Smooth muscle cell (in vitro differentiated cells): ENCODE results near the gene LYPLA2. TPM values are rescaled to one million over a fixed set of nuclear protein-coding genes. Genes with fewer than 3 reads are reported as not detected.
"Not testable (repeated sequence)": the region's sequence is repeated elsewhere in the genome, so short reads cannot be mapped to it uniquely, and the experiment has no call there.

Source experiments
- DNase-seq: peaks from one replicate; lab custom pipeline; 2025; ENCODE audit not compliant: unreplicated experiment; lab: John Stamatoyannopoulos, UW
- H2AFZ ChIP-seq: fragments of 200-600 bp; sonication (generic); 2 replicates; pipeline ENCODE4 v1.6.0; 2016; ENCODE audit warnings: antibody characterized with exemption, low read depth, mild to moderate bottlenecking
- H3F3A ChIP-seq: fragments of 200-600 bp; sonication (generic); 2 replicates; pipeline ENCODE4 v1.6.0; 2017; ENCODE audit warnings: antibody characterized with exemption, low read depth
- H3K27ac ChIP-seq: fragments of 200-600 bp; sonication (generic); 2 replicates; pipeline ENCODE4 v1.5.1; 2016; ENCODE audit warnings: low read depth, mild to moderate bottlenecking
- H3K27me3 ChIP-seq: fragments of 200-600 bp; sonication (generic); 2 replicates; pipeline ENCODE4 v1.6.1; 2016; ENCODE audit warnings: low read depth, mild to moderate bottlenecking
- H3K36me3 ChIP-seq: fragments of 200-600 bp; sonication (generic); 2 replicates; pipeline ENCODE4 v1.5.1; 2016; ENCODE audit warnings: low read depth
- H3K4me1 ChIP-seq: fragments of 200-600 bp; sonication (generic); 2 replicates; pipeline ENCODE4 v1.5.1; 2016; ENCODE audit warnings: low read depth
- H3K4me2 ChIP-seq: fragments of 200-600 bp; sonication (generic); 2 replicates; pipeline ENCODE4 v1.6.0; 2016; ENCODE audit warnings: mild to moderate bottlenecking
- H3K4me3 ChIP-seq: fragments of 200-600 bp; sonication (generic); 2 replicates; pipeline ENCODE4 v1.5.1; 2016; ENCODE audit warnings: mild to moderate bottlenecking
- H3K79me2 ChIP-seq: fragments of 200-600 bp; sonication (generic); 2 replicates; pipeline ENCODE4 v1.6.0; 2016; ENCODE audit warnings: low read depth, mild to moderate bottlenecking
- H3K9ac ChIP-seq: fragments of 200-600 bp; sonication (generic); 2 replicates; pipeline ENCODE4 v1.6.0; 2016; ENCODE audit warnings: low read depth
- H3K9me3 ChIP-seq: fragments of 200-600 bp; sonication (generic); replicated peaks from 2 replicates; pipeline ENCODE4 v1.5.1; 2016; ENCODE audit warnings: low read depth
- H4K20me1 ChIP-seq: fragments of 200-600 bp; sonication (generic); 2 replicates; pipeline ENCODE4 v1.6.0; 2016; ENCODE audit warnings: low read depth
- CTCF ChIP-seq: fragments of 200-600 bp; sonication (generic); IDR thresholded peaks from 2 replicates; pipeline ENCODE4 v1.5.1; 2017; ENCODE audit warnings: borderline replicate concordance, mild to moderate bottlenecking, antibody characterized with exemption; ENCODE audit not compliant: insufficient read depth, poor library complexity, severe bottlenecking
- WGBS: methylation state at CpG from one replicate; pipeline ENCODE4 v1.1.7; 2016; ENCODE audit warnings: low lambda C conversion rate; 5-methylcytosine and 5-hydroxymethylcytosine counted together
- polyA plus RNA-seq: library from polyadenylated mRNA; unstranded; fragments of >200 nt; fragmentation: Nextera tagmentation; extraction: Ambion mirVana; gene quantifications from 2 replicates; pipeline ENCODE4 v1.2.1, GENCODE V29; 2016
- total RNA-seq: library from RNA; depleted of rRNA; stranded (reverse); fragments of >200 nt; gene quantifications from 2 replicates; pipeline ENCODE4 v1.2.3, GENCODE V29; 2014

The LYPLA2 gene
- total and polyA plus RNA-seq, 2 experiments from 2014 or later = 74.9 to 94.3 TPM

GRCh38 chr1:23776217-23776616 lies 14.7 kb upstream of the LYPLA2 start:
- H3K27me3 ChIP-seq = no peaks in the 10 kb centered on the region
- H3K4me2 ChIP-seq = no peak overlapping the region
- H4K20me1 ChIP-seq = peaks cover 28% of the 10 kb centered on the region
- no peaks in the 10 kb centered on the region for H3K36me3 ChIP-seq
- no peaks in the 10 kb centered on the region for H3K9me3 ChIP-seq
- no peak for TF ChIP-seq CTCF
- no peaks in the 10 kb centered on the region for H3F3A ChIP-seq
- DNase-seq = no peak
- H2AFZ ChIP-seq = no peak overlapping the region
- WGBS = 99% methylated on average over 2 of the region's 2 CpGs
- H3K27ac ChIP-seq = no peak overlapping the region
- H3K79me2 ChIP-seq = peaks cover 33% of the 10 kb centered on the region
- no peak overlapping the region for H3K9ac ChIP-seq
- peaks cover 15% of the 10 kb centered on the region for H3K4me1 ChIP-seq
- H3K4me3 ChIP-seq = no peak overlapping the region

- Histone ChIP-seq H3K4me3 (peak within 1 kb of the TSS; percentile 75), H3K4me2 (peak within 1 kb of the TSS; percentile 86), H3F3A (no peaks in the 10 kb centered on the region), H4K20me1 (peaks cover 31% of the 10 kb centered on the region), H3K27ac (peak within 1 kb of the TSS; percentile 84), H3K9me3 (no peaks in the 10 kb centered on the region), H3K27me3 (no peaks in the 10 kb centered on the region), H3K9ac (peak within 1 kb of the TSS; percentile 88), H3K4me1 (peaks cover 15% of the 10 kb centered on the region), H3K36me3 (no peaks in the 10 kb centered on the region), H2AFZ (peak within 1 kb of the TSS; percentile 82), H3K79me2 (peaks cover 50% of the 10 kb centered on the region)
- WGBS = under 1% methylated on average over 40 of the region's 91 CpGs
- TF ChIP-seq CTCF = no peak
- peak; percentile 53 for DNase-seq
These were observed 12.7 kb upstream of the LYPLA2 start, which contains the start of gene PITHD1 for GRCh38 chr1:23777979-23778814. Gene PITHD1 (plus strand): TSS chr1:23778418. CDS start chr1:23778516, 98 bp downstream.

GRCh38 chr1:23779826-23780371 lies 11.0 kb upstream of the LYPLA2 start:
- no peak for DNase-seq
- no peaks in the 10 kb centered on the region for H3K9me3 ChIP-seq
- peaks cover 38% of the 10 kb centered on the region for H4K20me1 ChIP-seq
- no peak for TF ChIP-seq CTCF
- H3K4me1 ChIP-seq = peaks cover 15% of the 10 kb centered on the region
- H3K27ac ChIP-seq = peak overlapping the region; percentile 84
- H3K4me2 ChIP-seq = peak overlapping the region; percentile 86
- WGBS = 66% methylated on average over 3 of the region's 3 CpGs
- no peaks in the 10 kb centered on the region for H3F3A ChIP-seq
- H3K9ac ChIP-seq = peak overlapping the region; percentile 88
- no peaks in the 10 kb centered on the region for H3K27me3 ChIP-seq
- H3K79me2 ChIP-seq = peaks cover 63% of the 10 kb centered on the region
- H3K4me3 ChIP-seq = no peak overlapping the region
- no peaks in the 10 kb centered on the region for H3K36me3 ChIP-seq
- no peak overlapping the region for H2AFZ ChIP-seq

GRCh38 chr1:23783141-23783540 lies 7.8 kb upstream of the LYPLA2 start:
- H2AFZ ChIP-seq, H3F3A ChIP-seq, H3K27me3 ChIP-seq, H3K9ac ChIP-seq, H3K27ac ChIP-seq, H3K9me3 ChIP-seq, H3K4me2 ChIP-seq, DNase-seq, H3K4me3 ChIP-seq: not testable (repeated sequence)
- peaks cover 15% of the 10 kb centered on the region for H3K4me1 ChIP-seq
- WGBS = 98% methylated on average over 11 of the region's 11 CpGs
- peaks cover 14% of the 10 kb centered on the region for H3K36me3 ChIP-seq
- peaks cover 55% of the 10 kb centered on the region for H3K79me2 ChIP-seq
- H4K20me1 ChIP-seq = peaks cover 40% of the 10 kb centered on the region
